ENCODE results near the gene NRSN1.

- TF ChIP-seq RFX5 (IDR thresholded peaks at IDR 0.05; ENCODE audit: low read depth, low read length) (no peak), REXO4 (CRISPR knock-in tag; IDR thresholded peaks at IDR 0.05; ENCODE audit: borderline replicate concordance) (no peak), NR2F6 (IDR thresholded peaks at IDR 0.05) (no peak), NR2F6 (CRISPR knock-in tag; IDR thresholded peaks at IDR 0.05) (no peak), ZNF678 (CRISPR knock-in tag; IDR thresholded peaks at IDR 0.05) (no peak), POLR2A (IDR thresholded peaks at IDR 0.05; ENCODE audit: insufficient read depth in 1 of 2, low read depth in 2 of 2, low read length in 2 of 2) (no peak), CEBPB (IDR thresholded peaks at IDR 0.05; ENCODE audit: borderline replicate concordance, low read depth, low read length) (no peak), ZBTB46 (CRISPR knock-in tag; IDR thresholded peaks at IDR 0.05; ENCODE audit: borderline replicate concordance) (no peak), HIVEP1 (CRISPR knock-in tag; IDR thresholded peaks at IDR 0.05) (no peak), ZKSCAN1 (IDR thresholded peaks at IDR 0.05; ENCODE audit: low read length) (no peak)
Measured at GRCh38 chr6:24099181-24099580, 26.8 kb upstream of the NRSN1 start.
